ENCODE results near the gene NOS2. TPM values are rescaled to one million over a fixed set of nuclear protein-coding genes. Genes with fewer than 3 reads are reported as not detected.
"Not testable (repeated sequence)": the region's sequence is repeated elsewhere in the genome, so short reads cannot be mapped to it uniquely, and the experiment has no call there.

The NOS2 gene
- total RNA-seq, 1 donor from 2014 or later = 0.09 TPM

GRCh38 chr17:27754549-27754948 lies 45.8 kb downstream of the NOS2 start:
- Histone ChIP-seq H3K27me3 (ENCODE audit: insufficient read depth, low read length) (no peaks in the 10 kb centered on the region), H3K9me3 (ENCODE audit: insufficient read depth, low read depth, low read length) (no peaks in the 10 kb centered on the region), H3K36me3 (ENCODE audit: insufficient read depth, low read length) (no peaks in the 10 kb centered on the region), H3K27ac (ENCODE audit: low read depth, low read length) (no peak overlapping the region), H3K4me2 (ENCODE audit: low read length) (no peak overlapping the region), H3K9ac (ENCODE audit: low read length) (no peak overlapping the region), H3K4me1 (ENCODE audit: insufficient read depth, low read length) (no peaks in the 10 kb centered on the region), H3K4me3 (ENCODE audit: insufficient read depth, low read depth, low read length) (no peak overlapping the region), H3K79me2 (ENCODE audit: insufficient read depth, low read length) (no peaks in the 10 kb centered on the region), H2AFZ (ENCODE audit: low read depth, low read length) (no peak overlapping the region), H4K20me1 (ENCODE audit: insufficient read depth, low read length) (no peaks in the 10 kb centered on the region)
- Mint-ChIP-seq H3K27ac (ENCODE audit: unreplicated experiment) (no peak overlapping the region), H3K9me3 (ENCODE audit: unreplicated experiment) (no peaks in the 10 kb centered on the region), H3K27me3 (ENCODE audit: low read depth, unreplicated experiment) (peaks cover 41% of the 10 kb centered on the region), H3K4me1 (ENCODE audit: low read depth, unreplicated experiment) (no peaks in the 10 kb centered on the region), H3K4me3 (ENCODE audit: unreplicated experiment) (no peak overlapping the region), H3K36me3 (ENCODE audit: low read depth, unreplicated experiment) (no peaks in the 10 kb centered on the region)
- DNase-seq (ENCODE audit: low read depth) (no peak), FAIRE-seq (no peak)
- no peak for TF ChIP-seq CTCF (IDR thresholded peaks at IDR 0.05; ENCODE audit: insufficient read depth, low read depth, low read length)

- not testable (repeated sequence) for DNase-seq (ENCODE audit: low read depth); H3K4me2 ChIP-seq (ENCODE audit: low read length); H3K4me1 Mint-ChIP-seq (ENCODE audit: low read depth, unreplicated experiment); H2AFZ ChIP-seq (ENCODE audit: low read depth, low read length); H3K4me3 ChIP-seq (ENCODE audit: insufficient read depth, low read depth, low read length); H4K20me1 ChIP-seq (ENCODE audit: insufficient read depth, low read length); H3K27ac ChIP-seq (ENCODE audit: low read depth, low read length); H3K36me3 ChIP-seq (ENCODE audit: insufficient read depth, low read length); H3K4me3 Mint-ChIP-seq (ENCODE audit: unreplicated experiment); H3K4me1 ChIP-seq (ENCODE audit: insufficient read depth, low read length); H3K9ac ChIP-seq (ENCODE audit: low read length); FAIRE-seq; H3K36me3 Mint-ChIP-seq (ENCODE audit: low read depth, unreplicated experiment); H3K27me3 ChIP-seq (ENCODE audit: insufficient read depth, low read length); H3K79me2 ChIP-seq (ENCODE audit: insufficient read depth, low read length); H3K9me3 ChIP-seq (ENCODE audit: insufficient read depth, low read depth, low read length); H3K9me3 Mint-ChIP-seq (ENCODE audit: unreplicated experiment)
- Mint-ChIP-seq H3K27ac (ENCODE audit: unreplicated experiment) (peak overlapping the region; percentile 7), H3K27me3 (ENCODE audit: low read depth, unreplicated experiment) (peaks cover 39% of the 10 kb centered on the region)
Observed at GRCh38 chr17:27753726-27754125, 46.6 kb downstream of the NOS2 start.

- not testable (repeated sequence) for H3K4me3 ChIP-seq (ENCODE audit: insufficient read depth, low read depth, low read length); H3K36me3 ChIP-seq (ENCODE audit: insufficient read depth, low read length); H3K27ac Mint-ChIP-seq (ENCODE audit: unreplicated experiment); H3K4me1 Mint-ChIP-seq (ENCODE audit: low read depth, unreplicated experiment); DNase-seq (ENCODE audit: low read depth); H3K9ac ChIP-seq (ENCODE audit: low read length); H3K36me3 Mint-ChIP-seq (ENCODE audit: low read depth, unreplicated experiment); H4K20me1 ChIP-seq (ENCODE audit: insufficient read depth, low read length); H3K9me3 ChIP-seq (ENCODE audit: insufficient read depth, low read depth, low read length); H2AFZ ChIP-seq (ENCODE audit: low read depth, low read length); H3K79me2 ChIP-seq (ENCODE audit: insufficient read depth, low read length); H3K4me2 ChIP-seq (ENCODE audit: low read length); H3K27ac ChIP-seq (ENCODE audit: low read depth, low read length); H3K4me3 Mint-ChIP-seq (ENCODE audit: unreplicated experiment); H3K9me3 Mint-ChIP-seq (ENCODE audit: unreplicated experiment); H3K27me3 ChIP-seq (ENCODE audit: insufficient read depth, low read length); H3K4me1 ChIP-seq (ENCODE audit: insufficient read depth, low read length); FAIRE-seq
- peaks cover 38% of the 10 kb centered on the region for H3K27me3 Mint-ChIP-seq (ENCODE audit: low read depth, unreplicated experiment)
Observed at GRCh38 chr17:27752831-27753619, 47.3 kb downstream of the NOS2 start.
